ENCODE measurements around the gene LPCAT1.
"Not testable (repeated sequence)": the region's sequence is repeated elsewhere in the genome, so short reads cannot be mapped to it uniquely, and the experiment has no call there.

LPCAT1 gene

DNA sequence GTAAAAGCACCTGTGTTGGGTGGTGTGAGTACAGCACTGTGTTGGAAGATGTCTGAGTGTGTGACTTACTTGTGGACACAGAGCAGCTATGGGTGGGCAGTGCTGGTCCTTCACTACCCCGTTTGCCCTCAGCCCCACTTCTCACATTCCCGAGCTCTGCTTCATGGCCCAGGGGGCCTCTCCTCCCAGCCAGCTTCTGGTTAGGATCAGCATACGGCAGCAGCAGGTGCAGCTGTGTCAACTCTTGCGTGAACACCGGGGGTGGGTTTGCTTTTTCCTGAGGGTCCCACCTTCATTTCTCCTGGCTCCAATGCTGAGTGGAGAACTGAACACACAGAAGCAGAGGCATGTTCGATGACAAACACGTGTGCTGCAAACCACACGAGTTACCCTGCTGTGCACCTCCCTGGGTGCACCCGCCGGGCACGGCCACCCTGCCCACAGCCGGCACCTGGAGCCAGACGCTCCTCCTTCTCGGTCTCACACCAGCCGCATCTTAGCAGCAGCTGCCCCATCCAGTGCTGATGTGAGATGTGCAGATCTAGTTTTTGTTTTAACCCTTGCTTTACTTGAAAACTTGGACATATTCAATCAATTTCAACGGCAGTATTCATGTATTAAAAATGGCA, 63.6 kb downstream of the LPCAT1 start:
- in situ Hi-C loops (cut with MboI; ENCODE audit: low pct_unique_long_range_greater_than_20kb, low sequenced_read_pairs): no loop called here
- DNase-seq: no peak

DNA sequence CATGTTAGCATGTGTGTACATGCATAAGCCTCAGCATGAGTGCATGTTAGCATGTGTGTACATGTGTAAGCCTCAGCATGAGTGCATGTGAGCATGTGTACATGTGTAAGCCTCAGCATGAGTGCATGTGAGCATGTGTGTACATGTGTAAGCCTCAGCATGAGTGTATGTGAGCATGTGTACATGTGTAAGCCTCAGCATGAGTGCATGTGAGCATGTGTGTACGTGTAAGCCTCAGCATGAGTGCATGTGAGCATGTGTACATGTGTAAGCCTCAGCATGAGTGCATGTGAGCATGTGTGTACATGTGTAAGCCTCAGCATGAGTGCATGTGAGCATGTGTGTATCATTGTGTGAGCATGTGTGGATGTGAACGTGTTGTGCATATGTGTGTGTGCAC, 64.3 kb downstream of the LPCAT1 start:
- DNase-seq; in situ Hi-C loops (cut with MboI; ENCODE audit: low pct_unique_long_range_greater_than_20kb, low sequenced_read_pairs): not testable (repeated sequence)

DNA sequence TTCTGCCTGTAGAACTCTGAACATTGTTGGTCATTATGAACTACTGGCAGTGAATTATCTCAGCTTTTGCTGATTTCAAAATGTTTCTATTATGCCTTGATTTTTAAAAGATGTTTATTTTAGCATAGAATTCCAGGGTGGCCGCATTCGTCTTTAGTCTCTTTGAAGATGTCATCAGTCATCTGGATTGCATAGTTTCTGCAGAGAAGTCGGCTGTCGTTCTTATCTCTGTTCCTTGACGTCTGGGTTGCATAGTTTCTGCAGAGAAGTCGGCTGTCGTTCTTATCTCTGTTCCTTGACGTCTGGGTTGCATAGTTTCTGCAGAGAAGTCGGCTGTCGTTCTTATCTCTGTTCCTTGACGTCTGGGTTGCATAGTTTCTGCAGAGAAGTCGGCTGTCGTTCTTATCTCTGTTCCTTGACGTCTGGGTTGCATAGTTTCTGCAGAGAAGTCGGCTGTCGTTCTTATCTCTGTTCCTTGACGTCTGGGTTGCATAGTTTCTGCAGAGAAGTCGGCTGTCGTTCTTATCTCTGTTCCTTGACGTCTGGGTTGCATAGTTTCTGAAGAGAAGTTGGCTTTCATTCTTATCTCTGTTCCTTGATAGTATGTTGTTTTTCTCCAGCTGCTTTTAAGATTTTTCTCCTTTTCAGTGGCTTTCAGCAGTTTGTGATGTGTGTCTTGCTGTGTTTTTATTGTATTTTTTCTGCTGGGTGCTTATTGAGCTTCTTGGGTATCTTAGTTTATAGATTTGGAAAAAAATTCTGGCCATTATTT, 67.5 kb downstream of the LPCAT1 start:
- in situ Hi-C loops (cut with MboI; ENCODE audit: low pct_unique_long_range_greater_than_20kb, low sequenced_read_pairs); DNase-seq: not testable (repeated sequence)

DNA sequence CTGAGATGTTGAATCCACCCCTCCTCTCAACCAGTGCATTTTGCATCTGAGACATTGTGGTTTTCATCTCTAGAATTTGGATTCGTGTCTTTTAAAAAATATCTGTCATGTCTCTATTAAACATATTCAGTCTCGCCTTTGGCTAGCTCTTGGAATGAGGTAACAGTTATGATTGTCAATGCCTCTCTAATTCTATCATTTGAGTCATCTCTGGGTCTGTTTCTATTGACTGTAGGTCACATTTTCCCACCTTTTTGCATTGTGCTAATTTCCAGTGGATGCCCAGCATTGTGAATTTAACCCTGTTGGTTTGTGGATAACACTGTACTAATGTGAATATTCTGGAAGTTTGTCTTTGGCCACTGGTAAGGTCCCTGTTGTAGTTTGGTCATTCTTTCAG, 70.1 kb downstream of the LPCAT1 start:
- no peak for DNase-seq
- in situ Hi-C loops (cut with MboI; ENCODE audit: low pct_unique_long_range_greater_than_20kb, low sequenced_read_pairs): no loop called here

DNA sequence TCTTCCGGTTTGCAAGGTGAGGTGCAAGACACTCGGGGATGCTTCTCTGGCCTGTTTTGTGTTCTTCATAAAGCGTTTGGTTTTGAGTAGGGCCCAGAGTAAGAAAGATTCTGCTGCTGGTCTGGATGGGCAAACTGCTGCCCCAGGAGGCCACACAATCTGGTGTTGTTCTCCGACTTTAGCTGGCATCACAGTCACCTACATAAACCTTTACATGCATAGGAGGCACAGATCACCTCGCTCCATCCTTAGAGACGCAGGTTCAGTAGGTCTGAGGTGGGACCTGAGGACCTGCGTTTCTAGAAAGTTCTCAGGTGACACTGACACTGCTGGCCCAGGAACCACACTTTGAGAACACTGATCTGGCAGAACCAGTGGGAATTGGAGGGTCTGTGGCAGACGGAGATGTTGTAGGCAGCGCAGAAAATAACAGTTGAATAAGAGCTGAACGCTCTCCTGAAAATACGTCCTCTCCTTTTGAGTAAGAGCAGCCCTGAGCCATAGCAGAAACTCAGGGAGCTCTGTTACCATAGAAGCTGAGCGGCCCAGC, 74.6 kb downstream of the LPCAT1 start:
- in situ Hi-C loops (cut with MboI; ENCODE audit: low pct_unique_long_range_greater_than_20kb, low sequenced_read_pairs): no loop called here
- no peak for DNase-seq

DNA sequence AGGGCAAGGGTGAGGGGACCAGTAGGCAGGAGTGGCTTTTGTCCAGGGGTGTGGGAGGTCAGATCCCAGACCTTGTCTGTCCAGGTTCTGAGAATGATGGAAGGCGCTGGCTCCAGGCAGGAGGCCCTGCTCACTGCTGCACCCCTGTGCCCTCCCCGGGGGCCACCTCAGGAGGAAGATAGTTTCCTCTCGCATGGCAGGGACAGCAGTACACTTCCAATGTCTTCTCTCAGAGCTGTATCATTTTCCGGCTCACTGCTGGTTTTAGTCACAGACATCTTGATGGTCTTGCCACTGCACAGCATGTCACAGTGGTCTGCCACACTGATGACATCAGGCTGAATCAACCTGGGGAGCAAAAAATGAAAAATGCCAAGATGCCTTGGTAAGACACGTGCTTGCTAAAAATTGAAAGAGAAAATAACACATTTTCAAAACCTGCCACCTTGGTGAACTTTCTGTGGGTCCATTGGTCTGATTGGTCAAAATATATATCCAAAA, 75.2 kb downstream of the LPCAT1 start:
- DNase-seq: no peak
- in situ Hi-C loops (cut with MboI; ENCODE audit: low pct_unique_long_range_greater_than_20kb, low sequenced_read_pairs): no loop called here

DNA sequence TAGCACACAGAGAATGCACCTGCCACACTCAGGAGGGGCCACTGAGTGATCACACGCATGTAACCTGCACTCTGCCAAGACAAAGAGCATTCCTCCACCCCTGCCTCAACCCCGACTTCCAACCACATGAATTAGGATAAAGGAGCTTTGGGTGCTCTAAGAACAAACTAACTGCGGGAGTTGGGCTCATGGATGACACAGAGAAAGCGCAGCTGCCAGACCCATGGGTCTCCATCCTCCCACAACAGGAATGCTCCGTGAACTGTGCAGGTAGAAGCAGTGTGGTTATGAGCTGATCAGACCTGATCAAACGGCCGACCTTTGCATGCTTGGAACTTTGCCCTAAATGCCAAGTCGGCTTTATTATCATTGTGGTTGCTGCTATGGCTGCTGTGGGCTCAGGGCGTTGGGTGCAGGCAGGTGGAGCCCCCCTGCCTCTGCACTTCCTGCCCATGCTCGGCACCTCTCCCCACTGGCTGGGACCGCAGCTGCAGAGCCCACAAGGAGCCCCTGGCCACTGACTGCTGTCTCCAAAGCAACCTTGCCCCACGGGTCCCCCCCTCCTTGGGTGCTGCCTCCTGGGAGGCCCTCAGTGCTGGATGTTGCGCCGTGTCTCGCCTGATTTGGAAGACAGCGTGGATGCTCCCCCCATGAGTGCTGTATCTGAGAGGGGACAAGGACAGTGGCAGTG, 75.9 kb downstream of the LPCAT1 start:
- in situ Hi-C loops (cut with MboI; ENCODE audit: low pct_unique_long_range_greater_than_20kb, low sequenced_read_pairs): no loop called here
- DNase-seq: no peak

DNA sequence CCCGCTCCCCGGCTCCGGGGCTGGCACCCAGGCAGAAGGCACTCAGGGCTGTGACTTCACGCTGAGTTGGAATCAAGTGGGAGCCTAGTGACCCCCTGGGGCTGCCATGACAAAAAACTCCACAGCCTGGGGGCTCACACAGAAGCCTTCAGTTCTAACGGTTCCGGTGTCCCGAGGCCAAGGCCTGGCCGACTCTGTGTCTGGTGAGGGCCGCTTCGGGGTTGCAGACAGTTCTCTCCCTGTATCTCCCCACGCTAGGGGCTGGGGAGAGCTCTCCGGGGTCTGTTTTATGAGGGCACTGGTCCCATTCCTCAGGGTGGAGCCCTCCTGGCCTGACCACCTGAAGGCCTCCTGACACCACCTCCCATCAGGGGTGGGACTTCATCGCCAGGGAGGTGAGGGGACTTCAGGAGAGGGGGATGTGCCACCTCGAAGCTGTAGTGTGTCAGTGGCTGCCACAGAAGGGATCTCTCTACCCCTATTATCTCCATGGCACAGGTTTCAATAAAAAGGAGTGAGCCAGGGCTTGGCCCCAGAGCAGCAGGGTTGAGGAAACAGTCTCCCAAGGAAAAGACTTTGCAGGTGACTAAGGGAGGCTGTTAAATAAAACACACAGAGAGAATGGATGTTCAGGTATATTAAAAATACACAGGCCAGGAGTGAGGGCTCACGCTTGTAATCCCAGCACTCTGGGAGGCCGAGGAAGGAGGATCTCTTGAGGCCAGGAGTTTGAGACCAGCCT, 77.0 kb downstream of the LPCAT1 start:
- DNase-seq: no peak
- in situ Hi-C loops (cut with MboI; ENCODE audit: low pct_unique_long_range_greater_than_20kb, low sequenced_read_pairs): no loop called here

DNA sequence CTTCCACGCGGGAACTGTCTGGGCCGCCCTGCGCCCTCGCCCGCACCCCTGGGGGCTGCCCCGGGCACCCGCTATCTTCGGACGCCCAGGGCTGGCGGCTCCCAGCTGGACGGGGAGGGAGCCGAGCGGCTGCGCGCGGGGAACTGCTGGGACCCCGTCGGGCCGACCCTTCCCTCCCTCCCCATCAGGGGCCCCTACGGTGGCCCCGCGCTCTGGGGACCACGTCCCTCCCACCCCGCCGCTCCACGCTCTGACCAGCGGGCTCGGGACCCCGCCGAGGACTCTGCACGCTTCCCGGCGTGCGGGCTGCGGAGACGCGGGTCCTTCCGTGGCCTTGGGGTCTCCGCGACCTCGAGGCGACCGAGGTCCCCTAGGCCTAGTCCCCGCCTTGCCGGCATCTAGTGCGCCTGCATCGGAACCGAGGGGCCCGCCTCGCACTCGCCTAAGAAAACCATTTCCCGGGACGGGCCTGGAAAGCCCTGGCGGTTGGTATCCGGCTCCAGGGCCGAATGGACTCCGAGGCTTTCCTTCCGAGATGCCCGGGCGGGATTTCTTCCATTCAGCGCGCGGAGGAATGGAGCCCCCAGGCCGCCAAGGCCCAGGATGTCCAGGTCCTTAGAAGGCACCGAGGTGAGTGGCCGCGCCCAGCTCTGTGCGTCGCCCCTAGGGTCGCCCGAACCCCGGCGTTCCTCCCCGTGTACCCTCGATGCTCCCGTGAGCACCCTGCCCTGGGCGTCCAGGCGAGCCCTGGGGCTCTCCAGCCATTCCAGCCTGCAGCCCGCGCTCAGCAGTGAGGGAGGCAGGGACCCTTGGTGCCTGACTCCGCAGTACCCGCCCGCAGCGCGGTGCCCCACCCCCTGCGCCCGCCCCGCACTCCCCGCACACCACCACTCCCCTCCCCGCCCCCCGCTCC, 77.8 kb downstream of the LPCAT1 start:
- in situ Hi-C loops (cut with MboI; ENCODE audit: low pct_unique_long_range_greater_than_20kb, low sequenced_read_pairs): no loop called here
- no peak for DNase-seq

DNA sequence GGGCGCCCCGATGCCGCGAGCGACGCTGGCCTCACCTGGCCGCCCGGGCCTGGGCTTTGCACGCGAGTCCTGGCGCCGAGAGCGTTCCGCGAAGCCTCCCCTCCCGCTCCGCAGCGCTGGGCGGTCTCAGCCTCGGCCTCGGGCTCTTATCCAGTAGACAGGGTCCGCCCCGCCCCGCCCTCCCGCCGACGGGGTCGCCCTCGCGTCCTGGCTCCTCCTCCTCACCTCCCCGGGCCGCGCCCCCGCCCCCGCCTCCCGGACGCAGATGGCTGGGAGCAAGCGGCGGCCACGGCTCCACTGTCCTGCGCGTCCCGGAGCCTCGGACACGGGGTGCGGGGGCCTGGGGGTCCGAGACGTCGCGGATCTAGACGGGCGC, 78.5 kb downstream of the LPCAT1 start, which contains the start of gene SLC6A3:
Gene SLC6A3, minus strand, starts transcription at position 128 of the 376 bp plus-strand sequence. CDS start 2,243 bp downstream, outside the sequence.
- in situ Hi-C loops (cut with MboI; ENCODE audit: low pct_unique_long_range_greater_than_20kb, low sequenced_read_pairs): no loop called here
- no peak for DNase-seq

DNA sequence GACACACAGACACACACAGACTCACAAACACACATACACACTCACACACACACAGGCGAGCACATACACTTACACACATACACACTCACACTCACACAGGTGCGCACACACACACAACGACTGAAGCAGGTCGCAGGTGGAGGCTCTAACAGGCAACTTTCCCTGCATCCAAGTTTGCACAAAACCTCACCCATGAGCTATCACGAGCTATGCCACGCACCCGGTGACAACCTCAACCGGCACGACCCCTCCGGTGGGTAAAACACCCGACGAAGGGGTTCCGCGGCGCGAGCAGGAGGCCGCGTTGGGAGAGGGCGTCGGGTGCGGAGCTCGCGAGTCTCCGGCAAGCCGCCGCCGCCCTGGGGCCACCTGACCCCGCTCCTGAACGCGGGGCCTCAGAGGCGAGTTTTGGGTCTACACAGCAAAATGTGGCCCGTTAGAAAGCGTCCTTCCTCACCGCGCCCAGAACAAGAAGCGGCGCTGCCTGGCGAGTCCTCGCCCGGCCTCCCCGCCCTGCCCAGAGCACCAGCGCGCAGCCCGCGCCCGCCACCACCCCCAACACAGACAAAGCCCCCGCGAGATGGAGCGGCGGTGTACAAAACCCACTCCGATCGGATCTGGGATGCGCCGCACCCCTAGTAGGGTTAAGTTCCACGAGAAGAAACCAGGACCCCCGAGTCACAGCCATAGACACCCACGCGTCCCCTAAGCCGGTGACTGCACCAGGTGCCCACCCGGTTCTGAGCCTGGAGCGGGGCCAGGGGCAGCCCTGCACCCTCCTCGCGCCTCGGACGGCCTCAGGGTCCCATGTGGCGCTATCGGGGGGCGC, 79.2 kb downstream of the LPCAT1 start:
- no peak for DNase-seq

DNA sequence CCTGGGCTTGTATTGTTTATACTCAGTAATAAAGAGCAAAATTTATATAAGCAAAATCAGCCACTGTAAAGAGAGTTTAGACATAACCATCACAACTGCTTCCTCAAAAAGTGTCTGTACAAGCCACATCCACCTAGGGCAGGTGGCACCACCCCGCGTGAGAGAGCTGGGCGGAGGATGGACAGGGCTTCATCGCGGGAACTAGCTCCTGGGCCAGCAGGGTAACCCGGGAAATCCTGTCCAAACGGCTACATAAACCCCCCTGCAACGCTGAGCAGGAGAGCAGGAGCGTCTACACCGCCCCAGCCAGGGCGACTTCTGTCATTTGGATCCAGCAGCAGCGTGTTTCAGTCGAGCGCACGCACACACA, 79.8 kb downstream of the LPCAT1 start:
- DNase-seq: no peak
- in situ Hi-C loops (cut with MboI; ENCODE audit: low pct_unique_long_range_greater_than_20kb, low sequenced_read_pairs): no loop called here

More for the DNA sequence above, 79.2 kb downstream of the LPCAT1 start:
- in situ Hi-C loops (cut with MboI; ENCODE audit: low pct_unique_long_range_greater_than_20kb, low sequenced_read_pairs): no loop called here

DNA sequence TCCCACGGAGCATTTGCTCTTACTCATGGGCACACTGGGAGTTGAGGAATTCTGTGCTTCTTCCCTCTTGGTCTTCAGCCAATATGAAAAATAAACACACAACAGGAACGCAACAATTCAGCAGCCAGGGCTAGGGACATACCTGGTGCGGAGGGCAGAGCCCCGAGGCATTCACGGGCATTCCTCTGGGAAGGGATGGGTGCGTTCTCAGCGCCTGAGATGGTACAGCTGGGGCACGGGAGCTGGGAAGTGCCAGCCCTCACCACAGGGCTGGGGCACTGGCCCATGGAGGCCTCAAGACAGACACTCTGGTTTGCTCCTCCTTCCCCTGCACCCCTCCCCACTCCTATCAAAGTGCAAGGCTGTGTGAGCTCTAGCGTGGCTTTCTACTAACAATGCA, 80.6 kb downstream of the LPCAT1 start:
- in situ Hi-C loops (cut with MboI; ENCODE audit: low pct_unique_long_range_greater_than_20kb, low sequenced_read_pairs): no loop called here
- DNase-seq: no peak

DNA sequence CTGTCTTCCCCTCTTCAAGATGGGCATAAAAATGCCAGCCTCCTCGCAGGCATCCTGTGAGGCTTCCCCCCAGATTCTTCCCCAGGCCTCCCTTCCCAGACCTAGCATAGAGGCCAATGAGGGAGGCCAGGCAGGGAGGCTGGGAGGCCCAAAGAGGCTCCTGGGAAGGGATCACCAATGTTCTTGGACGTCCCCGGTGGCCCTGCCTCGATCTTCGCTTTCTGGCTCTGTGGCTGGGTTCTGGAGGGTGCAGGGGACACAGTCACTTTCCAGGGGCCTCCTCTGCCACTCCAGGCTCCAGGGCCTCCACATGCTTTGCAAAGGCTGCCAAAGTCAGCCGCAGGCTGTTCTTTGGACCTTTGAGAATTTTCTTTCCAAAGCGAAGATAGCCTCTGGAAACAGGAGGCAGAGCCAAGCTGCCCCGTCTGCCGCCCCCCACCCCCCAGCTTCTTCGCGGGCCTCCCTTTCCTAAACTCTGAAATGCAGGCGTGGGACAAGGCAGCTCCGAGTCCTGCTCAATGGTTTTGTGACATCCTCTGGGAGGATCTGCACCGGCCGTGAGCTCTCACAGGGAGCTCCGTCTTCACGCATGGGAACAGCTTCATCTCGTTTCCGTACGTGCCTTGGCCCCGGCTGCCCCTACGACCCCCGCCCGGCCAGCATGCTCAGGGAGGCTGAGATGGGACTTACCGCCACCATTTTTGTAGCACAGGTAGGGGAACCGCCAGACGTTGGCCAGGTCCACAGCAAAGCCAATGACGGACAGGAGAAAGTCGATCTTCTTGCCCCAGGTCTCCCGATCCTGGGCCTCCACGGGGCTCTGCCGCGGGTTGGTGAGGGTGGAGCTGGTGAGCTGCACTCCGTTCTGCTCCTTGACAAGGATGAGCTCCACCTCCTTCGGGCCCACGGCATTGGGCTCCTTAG, 81.3 kb downstream of the LPCAT1 start:
- DNase-seq: no peak
- in situ Hi-C loops (cut with MboI; ENCODE audit: low pct_unique_long_range_greater_than_20kb, low sequenced_read_pairs): no loop called here

DNA sequence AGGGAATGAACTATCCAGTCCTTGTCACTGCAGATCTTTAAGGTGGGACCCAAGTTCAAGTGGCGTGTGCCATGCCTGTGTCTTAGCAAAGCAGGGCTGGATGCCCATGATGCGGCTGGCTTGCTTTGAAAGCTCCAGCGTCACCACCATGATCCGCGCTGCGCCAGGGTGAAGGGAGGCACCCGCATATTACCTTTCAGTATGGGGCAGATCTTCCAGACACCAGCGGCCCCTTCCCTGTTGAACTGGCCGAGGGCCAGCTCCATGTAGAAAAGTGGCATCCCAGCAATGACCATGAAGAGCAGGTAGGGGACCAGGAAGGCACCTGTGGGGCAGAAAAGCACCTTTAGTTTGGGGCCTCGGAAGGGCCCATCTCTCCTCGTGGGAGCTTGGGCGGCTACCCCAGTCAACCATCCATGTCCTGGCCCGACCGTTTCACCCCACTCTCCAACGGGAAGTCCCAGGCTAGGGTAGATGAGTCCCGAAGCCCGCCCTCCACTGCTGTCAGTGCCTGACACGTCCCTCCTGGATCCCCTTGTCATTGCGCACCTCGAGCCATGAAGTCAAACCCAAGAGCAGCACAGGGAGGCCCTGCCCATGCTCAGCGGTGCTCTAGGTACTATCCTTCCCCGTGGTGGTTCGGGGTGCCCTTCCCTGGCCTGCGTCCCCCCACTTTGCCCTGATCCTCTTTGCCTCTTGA, 82.4 kb downstream of the LPCAT1 start:
- in situ Hi-C loops (cut with MboI; ENCODE audit: low pct_unique_long_range_greater_than_20kb, low sequenced_read_pairs): no loop called here
- no peak for DNase-seq

DNA sequence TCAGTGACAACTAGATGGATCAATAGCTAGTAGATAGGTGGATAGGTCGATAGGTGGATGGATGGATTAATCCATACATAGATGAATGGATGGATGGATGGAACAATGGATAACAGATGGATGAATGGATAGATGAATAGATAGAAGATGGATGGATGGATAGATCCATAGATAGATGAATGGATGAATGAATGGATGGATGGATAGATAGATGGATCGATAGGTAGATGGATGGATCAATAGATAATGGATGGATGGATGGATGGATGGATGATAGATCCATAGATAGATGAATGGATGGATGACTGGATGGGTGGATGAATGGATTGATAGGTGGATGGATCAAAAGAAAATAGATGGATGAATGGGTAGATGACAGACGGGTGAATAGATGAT, 83.7 kb downstream of the LPCAT1 start:
- in situ Hi-C loops (cut with MboI; ENCODE audit: low pct_unique_long_range_greater_than_20kb, low sequenced_read_pairs): no loop called here

More for the DNA sequence above, 83.7 kb downstream of the LPCAT1 start:
- DNase-seq: no peak

Measured in KBM-7 (cell line).